GM19468 (cell line): ENCODE measurements around the gene VWA8.
"Not testable (repeated sequence)": the region's sequence is repeated elsewhere in the genome, so short reads cannot be mapped to it uniquely, and the experiment has no call there.

Source experiments
- ATAC-seq: cut with Tn5 transposase; IDR thresholded peaks from one replicate; pipeline ENCODE4 v1.9.1; 2021; ENCODE audit warnings: mild to moderate bottlenecking, moderate library complexity, moderate number of reproducible peaks; ENCODE audit not compliant: unreplicated experiment; ENCODE audit errors: extremely low read depth

Gene VWA8

DNA sequence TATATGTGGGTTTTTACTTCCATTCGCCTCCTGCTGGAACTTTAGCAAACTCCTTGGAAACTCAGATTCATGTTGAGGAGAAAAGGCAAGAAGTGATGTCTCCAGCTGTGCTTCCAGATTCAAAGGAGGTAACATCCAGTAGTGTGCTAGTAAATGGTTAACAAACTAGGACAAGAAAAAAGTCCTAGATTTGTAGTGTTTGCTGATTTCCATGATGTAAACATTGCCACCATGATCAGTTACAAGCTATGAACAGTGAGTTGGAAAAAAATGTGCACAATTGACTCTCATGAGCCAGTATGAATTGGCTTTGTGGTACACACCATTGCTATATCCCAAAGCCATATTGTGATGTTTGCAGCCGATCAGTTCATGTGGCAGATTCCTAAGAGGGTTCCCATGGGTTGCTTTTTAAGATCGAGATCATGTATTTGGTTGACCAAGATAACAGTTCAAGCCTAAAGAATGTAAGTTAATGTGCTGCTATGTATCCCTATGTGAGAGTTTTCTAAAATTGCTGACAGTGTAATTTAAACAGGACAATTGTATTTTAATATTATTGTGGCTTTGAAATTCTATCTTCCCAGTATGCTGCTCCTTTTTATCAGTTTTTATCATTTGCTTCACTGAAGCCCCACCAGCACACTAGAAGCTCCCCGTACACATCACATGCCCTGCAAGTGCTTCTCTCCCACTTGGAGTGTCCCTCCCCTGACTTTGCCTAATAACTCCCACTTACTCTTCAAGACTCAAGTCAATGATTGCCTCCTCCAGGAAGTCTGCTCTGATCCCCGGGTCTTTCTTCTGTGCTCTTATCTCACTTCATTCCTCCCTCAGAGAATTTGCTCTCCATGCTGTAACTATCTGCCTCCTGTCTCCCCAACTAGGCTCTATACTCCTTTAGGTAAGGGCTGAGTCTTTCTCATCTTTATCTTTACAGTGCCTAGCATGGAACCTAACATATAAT, 355.3 kb downstream of the VWA8 start:
- no peak for ATAC-seq

DNA sequence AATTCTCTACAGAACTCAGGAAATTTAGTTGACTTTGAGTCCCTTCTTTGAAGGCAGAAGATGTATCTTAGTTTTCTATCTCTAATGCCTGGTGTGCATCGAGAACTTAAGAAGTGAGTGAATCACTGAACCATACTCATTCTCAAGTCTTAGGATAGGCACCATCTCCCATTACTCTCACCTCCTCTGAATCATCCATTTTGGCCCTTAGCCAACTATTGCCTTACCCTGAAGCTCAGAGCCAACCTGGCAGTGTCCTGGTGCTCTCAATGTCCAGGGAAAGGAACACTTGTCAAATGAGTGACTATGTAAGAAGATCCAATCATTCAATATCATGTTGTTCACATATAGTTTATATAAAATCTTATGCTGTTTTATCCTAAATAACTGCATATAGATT, 357.0 kb downstream of the VWA8 start:
- ATAC-seq: no peak

DNA sequence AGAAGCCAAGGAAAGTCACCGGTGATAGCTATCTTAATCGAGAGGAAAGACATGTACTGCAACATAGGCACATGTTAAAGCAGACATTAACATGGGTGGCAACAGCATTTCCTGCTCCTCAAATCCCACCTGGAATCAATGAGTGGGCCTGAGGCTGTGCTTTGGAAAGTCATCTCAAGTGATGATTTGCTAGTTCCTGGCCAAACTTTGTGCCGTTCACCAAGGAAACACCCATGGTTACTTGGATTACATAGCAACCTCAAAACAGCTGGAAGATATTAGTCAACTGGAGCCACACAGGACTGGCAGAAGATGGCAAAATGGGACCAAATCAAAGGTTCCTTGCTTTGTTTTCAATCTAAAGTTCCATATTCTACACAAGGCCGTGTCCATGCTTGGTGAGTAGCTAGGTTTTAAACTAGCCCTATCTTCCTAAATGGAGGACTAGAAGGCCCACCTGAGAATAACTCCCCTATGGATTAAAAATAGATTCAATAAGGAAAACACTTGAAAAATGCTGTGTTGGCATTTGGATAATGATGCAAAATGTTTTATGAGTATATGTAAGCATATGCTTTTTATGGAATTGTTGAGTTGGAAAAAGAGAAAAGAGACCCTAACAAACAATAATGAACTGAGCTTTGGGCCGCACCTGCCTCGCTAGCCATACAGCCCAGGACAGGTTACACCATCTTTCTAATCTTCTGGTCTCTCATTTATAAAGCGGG, 359.0 kb downstream of the VWA8 start:
- ATAC-seq: no peak

DNA sequence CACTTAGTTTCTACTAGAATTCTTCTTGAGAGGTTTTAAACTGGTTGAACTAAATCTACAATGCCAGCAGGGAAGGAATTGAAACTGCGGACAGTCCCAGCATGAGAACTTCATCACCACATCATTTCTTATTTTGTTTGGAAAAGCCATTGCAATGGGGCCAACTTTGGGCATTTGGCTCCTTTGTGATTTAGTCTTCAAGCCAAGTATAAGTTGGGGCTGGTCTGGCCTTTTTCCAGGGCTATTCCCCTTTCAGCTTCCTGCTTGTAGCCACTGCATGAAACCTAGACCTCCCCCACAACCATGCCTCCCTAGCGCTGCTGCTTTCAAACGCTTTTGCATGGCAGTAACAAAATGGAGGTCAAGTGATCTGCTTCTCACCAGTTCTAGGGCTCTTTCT, 361.3 kb downstream of the VWA8 start:
- ATAC-seq: no peak

DNA sequence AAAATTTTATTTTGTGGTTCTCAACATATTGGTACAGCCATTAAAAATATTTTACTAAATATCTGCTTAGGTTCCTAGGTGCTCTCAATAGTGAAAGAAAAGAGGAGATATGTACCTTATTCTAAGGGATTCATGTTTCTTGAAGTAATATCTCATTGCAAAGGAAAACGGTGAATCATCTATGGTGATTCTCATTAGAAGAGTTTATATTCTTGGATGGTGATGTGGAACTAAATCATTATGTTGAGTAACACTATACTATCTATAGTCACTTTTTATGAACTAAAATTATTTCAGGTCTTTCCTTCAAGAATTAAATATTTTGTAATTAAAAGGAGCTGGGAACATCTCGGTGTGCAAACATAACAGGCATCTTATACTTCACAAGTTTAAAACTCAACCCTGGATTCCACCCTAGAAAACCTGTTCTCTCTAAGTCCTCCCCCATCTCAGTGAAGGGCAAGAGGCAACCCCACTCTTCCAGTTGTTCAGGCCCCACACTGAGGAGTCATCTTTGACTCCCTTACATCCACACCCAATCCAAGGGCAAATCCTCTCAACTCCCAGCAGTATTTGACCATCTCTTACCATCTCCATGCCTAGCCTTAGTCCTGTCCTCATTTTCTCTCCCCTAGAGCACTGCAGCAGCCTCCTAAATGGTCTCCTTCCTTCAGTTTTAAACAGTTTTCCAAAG, 363.4 kb downstream of the VWA8 start:
- no peak for ATAC-seq

DNA sequence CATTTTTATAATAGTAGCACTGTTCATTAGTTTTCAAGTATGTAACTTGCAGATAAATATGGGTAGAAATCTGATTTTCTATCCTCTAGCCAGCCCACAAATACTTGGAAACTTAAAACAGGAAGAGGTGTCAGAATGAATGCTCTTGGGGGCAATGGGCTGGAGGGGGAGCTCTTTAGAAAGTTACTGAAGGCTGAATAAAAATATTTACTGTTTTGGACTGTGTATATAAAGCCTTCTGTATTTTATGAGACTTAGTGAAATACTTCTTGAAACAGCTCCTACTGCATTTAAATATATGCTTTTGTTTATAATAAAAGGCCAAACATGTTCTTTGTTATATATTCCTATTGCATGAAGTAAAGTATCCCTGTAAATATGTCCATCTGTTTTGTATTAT, 364.7 kb downstream of the VWA8 start:
- no peak for ATAC-seq

DNA sequence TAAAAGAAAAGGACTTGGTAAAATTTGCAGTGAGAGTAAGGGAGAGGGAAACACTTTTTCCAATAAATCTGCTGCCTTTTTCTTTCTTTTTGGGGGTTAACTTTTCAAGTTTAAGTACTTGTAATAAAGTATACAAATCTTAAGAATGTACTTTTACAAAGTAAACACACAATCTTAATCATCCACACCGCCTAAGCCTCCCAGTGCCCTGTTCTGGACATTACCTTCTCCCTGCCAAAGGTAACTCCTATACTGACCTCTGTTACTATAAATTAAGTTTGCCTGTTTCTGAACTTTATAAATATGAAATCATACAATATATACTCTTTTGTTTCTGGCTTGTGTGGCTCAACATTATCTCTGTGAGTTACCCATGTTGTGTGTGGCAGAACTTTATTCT, 365.6 kb downstream of the VWA8 start:
- ATAC-seq: no peak

DNA sequence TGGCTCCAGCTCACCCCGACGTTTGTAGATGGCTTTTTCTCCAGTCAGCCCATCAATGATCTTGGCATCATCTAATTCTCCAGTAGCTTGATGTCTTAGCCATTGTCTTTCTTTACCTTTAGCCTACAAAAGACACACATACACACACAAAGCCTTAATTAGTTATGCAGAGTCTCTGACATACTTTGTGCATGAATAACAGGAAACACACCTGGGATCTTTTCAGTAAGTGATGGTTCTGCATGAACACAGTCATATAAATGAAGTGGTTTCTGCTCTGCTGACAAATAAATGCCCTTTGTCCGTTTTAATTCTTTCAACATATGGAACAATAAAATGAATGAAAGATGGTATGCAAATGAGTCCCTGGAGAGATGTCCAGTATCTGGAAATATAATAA, 370.3 kb downstream of the VWA8 start:
- ATAC-seq: no peak

DNA sequence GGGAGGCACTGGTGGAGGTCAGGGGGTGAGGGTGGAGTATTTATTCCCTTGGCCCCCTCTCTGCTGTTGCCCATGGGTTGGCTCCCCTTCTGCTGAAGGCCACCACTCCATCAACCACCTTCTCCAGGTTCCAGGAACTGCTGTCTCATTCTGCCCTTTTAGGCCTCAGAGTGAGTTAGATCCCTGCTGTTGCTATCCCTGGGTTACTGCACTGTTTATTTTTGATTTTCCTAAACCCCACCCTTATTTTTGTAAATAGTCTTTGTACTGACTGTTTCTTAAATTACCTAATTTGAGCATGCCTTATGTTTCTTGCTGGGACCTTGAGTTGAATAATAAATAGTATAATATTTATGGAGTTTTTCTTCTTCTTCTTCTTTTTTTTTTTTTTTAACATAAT, 370.8 kb downstream of the VWA8 start:
- no peak for ATAC-seq

DNA sequence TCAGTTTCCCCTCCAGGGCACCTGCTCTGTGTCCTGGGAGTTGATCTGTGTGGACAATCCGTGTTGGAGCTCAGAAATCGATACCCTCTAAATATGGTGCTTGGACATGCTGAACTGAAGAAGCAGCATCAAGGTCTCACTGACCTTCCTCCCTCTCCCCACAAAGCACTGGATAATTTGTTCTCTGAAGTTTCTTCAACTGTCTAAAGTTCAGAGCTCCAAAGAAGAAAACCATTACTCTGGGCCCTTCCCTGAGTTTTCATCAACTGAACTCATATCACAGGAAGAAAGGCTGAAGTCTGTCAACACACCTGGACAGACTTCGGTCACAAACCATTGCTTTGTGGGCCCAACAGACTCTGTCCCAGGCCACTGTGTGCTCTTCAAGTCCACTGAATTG, 371.5 kb downstream of the VWA8 start:
- no peak for ATAC-seq

DNA sequence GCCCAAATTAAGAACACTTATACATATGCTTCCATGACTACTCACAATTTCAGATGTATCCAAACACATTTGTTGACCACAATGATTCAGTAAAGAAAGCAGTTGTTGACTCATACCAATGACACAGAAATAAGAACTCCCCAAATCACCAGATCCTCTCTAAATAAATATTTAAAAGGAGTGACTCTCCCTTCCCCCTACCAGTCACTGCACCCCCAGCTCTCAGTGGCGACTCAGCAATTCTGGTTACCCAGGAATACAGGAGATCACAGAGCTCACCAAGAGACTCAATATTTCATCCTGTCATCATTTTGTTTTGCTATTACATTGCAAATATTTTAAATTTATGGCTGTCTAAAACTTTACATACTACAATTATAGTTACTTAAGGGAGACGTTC, 372.0 kb downstream of the VWA8 start:
- ATAC-seq: no peak

DNA sequence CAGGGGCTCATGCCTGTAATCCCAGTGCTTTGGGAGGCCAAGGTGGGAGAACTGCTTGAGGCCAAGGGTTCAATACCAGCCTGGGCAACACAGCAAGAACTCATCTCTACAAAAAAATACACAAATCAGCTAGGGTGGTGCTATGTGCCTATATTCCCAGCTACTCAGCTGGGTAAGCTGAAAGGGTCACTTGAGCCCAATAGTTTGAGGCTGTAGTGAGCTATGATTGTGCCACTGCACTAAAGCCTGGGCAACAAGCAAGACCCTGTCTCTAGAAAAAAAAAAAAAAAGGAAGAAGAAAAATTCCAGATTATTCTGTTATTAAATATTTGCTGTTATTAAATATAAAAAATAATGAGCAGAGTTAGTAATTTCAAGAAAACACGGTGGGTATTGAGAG, 372.5 kb downstream of the VWA8 start:
- ATAC-seq: no peak

DNA sequence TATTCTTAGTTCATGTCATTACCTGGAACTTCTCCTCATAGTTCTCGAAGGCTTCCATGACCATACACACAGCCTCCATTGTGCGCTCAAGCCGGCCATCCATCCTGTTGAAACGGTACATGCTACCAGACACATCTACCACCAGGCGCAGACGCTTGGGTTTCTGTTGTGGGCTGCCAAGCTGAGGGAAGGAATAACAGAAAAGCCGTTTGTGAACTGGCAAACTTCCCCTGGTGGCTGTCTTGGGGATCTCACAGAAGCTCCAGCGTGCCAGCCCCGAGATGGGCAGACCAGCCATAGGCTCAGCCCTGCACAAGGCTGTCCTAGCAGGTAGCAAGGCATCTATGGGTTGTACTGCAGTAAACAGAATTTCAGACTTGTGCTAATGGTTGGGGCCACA, 373.4 kb downstream of the VWA8 start:
- no peak for ATAC-seq

DNA sequence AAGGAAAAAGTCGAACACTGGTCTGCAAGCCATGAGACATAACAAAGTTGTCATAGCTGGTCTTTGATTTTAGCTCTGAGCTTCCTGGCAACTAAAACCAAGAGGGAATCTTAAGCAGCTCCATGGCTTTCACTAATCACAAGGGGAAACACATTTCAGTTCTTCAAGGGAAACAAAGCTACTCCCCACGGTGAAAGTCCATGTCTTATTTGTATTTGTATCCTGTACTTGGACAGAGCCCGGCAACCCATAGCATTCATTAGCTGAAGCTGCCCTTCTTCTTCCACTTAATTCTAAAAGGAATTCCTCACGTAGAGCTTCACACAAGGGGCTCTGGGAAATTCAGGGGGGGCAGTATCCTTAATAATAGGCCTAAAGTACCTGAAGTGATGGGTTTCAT, 374.7 kb downstream of the VWA8 start:
- no peak for ATAC-seq

DNA sequence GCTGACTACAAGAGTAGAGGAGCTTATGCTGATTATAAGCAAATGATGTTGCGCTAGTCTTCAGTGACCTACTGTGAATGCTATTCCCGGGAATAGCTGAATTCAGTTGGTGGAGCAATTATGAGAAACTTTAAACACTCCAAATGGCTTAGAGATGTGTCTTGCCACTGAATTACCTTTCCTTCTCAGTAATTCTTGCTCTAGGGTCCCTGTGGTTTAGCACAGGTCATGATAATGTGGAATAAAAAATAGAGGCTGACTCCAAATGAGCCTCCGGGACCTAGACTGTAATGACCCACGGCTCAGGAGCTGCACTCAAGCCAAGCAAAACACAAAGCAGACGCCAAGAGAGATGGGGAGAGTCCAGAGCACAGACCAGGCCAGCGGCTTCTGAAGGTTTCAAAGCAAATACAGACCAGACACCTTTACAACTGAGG, 378.9 kb downstream of the VWA8 start:
- no peak for ATAC-seq

DNA sequence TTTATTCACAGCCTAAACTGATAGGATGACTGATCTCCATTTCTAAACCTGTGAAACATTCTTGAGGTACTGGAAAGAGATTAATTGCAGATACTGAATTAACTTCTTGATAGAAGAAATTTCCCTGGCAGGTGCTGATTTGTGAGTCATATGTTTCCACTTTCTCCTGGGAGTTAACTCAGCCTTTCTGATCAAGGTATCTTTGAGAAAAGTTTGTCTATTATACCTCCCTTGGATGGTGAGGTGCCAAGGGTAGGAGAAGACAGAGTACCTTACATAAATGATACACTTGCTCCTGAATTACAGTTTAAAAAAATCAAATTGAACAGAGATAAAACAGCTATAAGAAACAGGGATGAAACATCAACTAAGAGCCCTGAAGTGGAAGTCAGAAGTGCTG, 380.6 kb downstream of the VWA8 start:
- no peak for ATAC-seq

DNA sequence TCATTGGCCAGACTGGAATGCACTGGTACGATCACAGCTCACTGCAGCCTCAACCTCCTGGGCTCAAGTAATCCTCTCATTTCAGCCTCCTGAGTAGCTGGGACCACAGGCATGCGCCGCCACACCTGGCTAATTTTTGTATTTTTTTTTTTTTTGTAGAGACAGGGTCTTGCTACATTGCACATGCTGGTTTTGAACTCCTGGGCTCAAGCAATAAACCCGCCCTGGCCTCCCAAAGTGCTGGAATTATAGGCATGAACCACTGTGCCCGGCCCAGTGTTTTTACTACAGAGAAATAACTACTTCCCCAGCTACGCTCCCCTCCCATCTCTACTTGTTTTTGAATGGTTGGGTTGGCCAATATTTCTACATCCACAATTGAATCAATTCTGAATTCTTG, 381.0 kb downstream of the VWA8 start:
- ATAC-seq: no peak

DNA sequence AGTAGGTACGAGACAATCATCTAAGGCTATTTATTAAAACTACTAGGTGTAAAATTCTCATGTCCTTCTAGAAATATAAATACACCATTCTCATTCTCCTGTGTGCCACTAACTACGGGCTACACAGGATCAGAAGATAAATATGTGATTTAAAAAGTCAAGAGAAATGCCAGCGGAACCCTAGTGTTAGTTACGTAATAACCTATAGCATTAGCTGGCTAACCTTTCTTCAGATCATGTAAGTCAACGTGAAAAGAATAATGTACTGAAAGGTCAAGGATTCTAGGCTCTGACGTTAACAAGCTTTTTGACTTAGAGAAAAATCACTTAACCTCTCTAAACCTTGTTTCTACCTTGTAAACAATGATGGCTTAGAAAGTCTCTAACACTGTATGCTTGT, 381.7 kb downstream of the VWA8 start:
- ATAC-seq: no peak

DNA sequence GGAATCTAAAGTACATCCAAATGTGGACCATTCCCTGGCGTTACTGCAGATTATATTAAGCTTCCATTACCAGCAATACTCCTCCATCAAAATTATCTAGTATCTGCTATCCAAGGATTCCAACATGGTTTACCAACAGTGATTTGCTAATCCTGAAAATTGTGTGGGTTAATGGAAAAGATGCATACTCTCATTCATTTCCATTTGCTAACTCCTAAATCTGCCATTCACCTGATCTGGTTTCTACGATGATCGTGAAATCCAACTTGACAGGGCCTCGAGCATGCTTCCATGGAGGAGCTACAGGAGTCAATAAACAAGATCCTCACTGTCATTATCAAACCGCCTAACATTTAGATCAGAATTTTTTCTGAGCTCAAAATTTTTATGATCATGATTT, 382.5 kb downstream of the VWA8 start:
- no peak for ATAC-seq

DNA sequence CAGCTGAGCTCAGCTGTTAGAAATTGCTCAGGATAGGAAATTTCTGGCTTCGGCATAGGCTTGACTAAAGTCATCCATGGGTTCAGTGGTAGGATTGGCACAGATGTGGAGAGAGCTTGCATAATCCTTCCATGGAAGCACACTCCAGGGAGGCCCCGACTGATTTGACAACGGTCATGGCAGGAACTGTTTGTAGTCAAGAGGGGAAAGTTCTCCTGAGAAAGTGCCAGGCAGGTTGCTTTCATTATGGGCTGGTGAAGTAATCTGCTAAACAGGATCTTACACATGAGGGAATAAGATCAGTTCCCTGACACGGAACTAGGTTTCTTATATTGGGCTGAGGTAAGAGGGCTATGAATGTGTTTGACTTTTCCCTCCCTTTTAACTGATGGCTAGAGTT, 383.5 kb downstream of the VWA8 start:
- ATAC-seq: no peak

DNA sequence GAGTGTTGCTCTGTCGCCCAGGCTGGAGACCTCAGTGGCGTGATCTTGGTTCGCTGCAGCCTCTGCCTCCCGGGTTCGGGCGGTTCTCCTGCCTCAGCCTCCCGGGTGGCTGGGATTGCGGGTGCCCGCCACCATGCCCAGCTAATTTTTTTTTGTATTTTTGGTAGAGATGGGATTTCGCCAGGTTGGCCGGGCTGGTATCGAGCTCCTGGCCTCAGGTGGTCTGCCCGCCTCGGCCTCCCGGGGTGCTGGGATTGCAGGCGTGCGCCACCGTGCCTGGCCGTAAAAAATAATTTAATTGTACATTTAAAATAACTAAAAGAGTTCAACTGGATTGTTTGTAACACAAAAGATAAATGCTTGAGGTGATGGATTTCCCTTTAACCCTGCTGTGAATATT, 387.3 kb downstream of the VWA8 start:
- not testable (repeated sequence) for ATAC-seq
